ENCODE measurements around the gene CAMK2D.

CAMK2D gene

DNA sequence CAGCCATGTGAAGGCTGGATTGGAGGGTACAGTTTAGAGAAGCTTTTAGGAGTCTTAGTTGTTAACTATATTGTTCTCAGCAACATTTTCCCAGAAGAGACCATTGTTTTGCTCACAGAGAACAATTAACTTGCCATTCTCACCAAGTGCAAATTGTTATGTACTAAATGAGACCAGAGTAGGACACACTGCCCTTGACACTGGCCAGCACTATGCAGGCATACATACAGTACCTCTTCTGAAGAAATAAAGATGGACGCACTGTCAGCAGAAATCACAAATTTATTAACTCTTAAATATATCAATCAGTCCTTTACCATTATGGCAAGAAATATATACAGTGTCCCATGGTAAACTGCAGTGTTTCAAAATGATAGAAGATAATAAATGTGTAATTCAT is 309.4 kb downstream of the CAMK2D start:
- no peak overlapping the region for H3K4me3 ChIP-seq (ENCODE audit: low read length)
- no peaks in the 10 kb centered on the region for H3K4me1 ChIP-seq (ENCODE audit: control insufficient read depth, insufficient read depth, low read length)
- no peak for DNase-seq (ENCODE audit: low read depth, low spot score)
- no peak overlapping the region for H3K27ac ChIP-seq (ENCODE audit: low read length)
- WGBS (ENCODE audit: insufficient coverage, insufficient read length) = no CpG with 5 or more reads among the region's 1 CpG
- H3K9me3 ChIP-seq (ENCODE audit: control insufficient read depth, insufficient read depth, low read length) = no peaks in the 10 kb centered on the region
- H3K36me3 ChIP-seq (ENCODE audit: control insufficient read depth, insufficient read depth, low read length) = no peaks in the 10 kb centered on the region
- no peaks in the 10 kb centered on the region for H3K27me3 ChIP-seq (ENCODE audit: control insufficient read depth, insufficient read depth, low read length)

DNA sequence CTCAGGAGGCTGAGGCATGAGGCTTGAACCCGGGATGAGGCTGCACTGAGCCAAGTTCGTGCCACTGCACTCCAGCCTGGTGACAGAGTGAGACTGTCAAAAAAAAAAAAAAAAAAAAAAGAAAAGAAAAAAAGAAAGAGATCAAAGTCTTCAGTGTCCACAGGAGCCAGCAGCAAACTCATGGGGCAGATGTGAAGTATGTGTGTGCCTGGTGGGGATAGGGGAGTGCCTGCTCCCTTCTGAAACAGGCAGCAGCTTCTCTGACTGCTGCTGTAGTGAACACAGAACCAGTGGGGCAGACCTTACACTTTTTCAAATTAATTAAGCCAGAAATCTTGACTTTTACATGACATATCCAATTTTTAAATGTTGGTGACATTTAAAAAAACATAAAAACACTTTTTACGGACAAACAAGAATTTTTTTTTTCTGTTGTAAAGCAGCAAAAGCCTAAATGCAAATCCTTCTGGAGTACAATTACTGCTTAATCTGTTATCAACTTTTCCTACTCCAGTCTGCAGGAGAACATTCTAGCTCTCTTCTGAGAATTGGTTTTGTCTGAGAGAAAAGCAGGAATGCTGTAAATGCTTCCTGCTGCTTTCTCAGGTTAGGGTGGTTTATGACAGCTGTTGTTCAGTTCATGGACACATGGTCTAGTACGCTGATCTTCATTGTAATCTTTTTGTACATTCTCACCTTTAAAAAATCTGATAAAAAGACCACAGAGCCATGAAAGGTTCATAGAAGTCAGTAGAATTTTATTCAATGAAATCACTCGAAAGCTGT is 311.1 kb downstream of the CAMK2D start:
- no peaks in the 10 kb centered on the region for H3K36me3 ChIP-seq (ENCODE audit: control insufficient read depth, insufficient read depth, low read length)
- DNase-seq (ENCODE audit: low read depth, low spot score) = no peak
- WGBS (ENCODE audit: insufficient coverage, insufficient read length) = no CpG with 5 or more reads among the region's 5 CpGs
- H3K27me3 ChIP-seq (ENCODE audit: control insufficient read depth, insufficient read depth, low read length) = no peaks in the 10 kb centered on the region
- H3K4me1 ChIP-seq (ENCODE audit: control insufficient read depth, insufficient read depth, low read length) = no peaks in the 10 kb centered on the region
- H3K27ac ChIP-seq (ENCODE audit: low read length) = no peak overlapping the region
- no peaks in the 10 kb centered on the region for H3K9me3 ChIP-seq (ENCODE audit: control insufficient read depth, insufficient read depth, low read length)
- no peak overlapping the region for H3K4me3 ChIP-seq (ENCODE audit: low read length)

DNA sequence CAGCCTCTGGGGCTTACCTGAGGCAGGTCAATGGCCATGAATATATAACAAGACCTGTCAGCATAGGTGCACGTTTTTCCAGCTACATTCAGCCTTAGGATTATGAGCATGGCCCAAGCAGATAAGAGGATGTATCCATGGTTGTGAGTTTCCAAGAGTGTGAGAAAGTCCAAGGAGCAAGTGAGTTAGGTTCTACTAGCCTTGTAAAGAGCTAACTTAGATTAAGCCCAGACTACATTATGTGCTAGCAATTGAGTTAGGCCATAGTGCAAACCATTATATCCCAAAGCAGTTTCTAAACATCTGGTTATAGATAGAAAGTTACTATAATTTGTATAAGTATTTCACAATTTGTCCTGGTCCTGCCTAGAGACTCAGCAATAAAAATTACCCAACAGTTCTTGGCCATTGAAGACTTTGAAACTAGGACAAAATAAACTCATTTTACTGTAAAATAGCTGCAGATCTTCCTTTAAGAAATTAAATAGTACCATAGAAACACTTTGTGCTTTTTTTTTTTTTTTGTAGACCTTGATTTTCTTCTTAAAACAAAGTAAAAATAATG is 312.0 kb downstream of the CAMK2D start:
- DNase-seq (ENCODE audit: low read depth, low spot score) = no peak
- no peak overlapping the region for H3K4me3 ChIP-seq (ENCODE audit: low read length)
- no peaks in the 10 kb centered on the region for H3K9me3 ChIP-seq (ENCODE audit: control insufficient read depth, insufficient read depth, low read length)
- no peaks in the 10 kb centered on the region for H3K4me1 ChIP-seq (ENCODE audit: control insufficient read depth, insufficient read depth, low read length)
- no peaks in the 10 kb centered on the region for H3K36me3 ChIP-seq (ENCODE audit: control insufficient read depth, insufficient read depth, low read length)
- no peaks in the 10 kb centered on the region for H3K27me3 ChIP-seq (ENCODE audit: control insufficient read depth, insufficient read depth, low read length)
- no CpG with 5 or more reads among the region's 1 CpG for WGBS (ENCODE audit: insufficient coverage, insufficient read length)
- no peak overlapping the region for H3K27ac ChIP-seq (ENCODE audit: low read length)

DNA sequence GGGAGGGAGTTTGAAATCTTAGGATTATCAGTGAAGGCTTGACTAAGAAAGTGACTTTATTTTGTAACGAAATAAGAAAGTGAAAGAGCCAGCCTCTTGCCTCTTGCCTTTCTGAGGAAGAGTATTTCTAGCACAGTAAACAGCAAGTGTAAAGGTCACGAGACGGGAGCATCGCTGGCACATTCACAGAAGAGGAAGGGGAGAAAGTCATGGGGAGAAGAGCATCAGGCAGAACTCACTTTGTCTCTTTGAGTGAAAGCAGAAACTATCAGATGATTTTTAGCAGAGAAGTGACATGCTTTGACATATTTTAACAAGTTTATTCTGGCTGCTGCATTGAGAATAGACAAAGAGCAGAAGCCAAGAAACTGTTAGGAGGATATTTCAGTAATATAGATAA is 313.8 kb downstream of the CAMK2D start:
- Histone ChIP-seq H3K9me3 (ENCODE audit: control insufficient read depth, insufficient read depth, low read length) (no peaks in the 10 kb centered on the region), H3K27ac (ENCODE audit: low read length) (no peak overlapping the region), H3K36me3 (ENCODE audit: control insufficient read depth, insufficient read depth, low read length) (no peaks in the 10 kb centered on the region), H3K4me3 (ENCODE audit: low read length) (no peak overlapping the region), H3K27me3 (ENCODE audit: control insufficient read depth, insufficient read depth, low read length) (no peaks in the 10 kb centered on the region), H3K4me1 (ENCODE audit: control insufficient read depth, insufficient read depth, low read length) (no peaks in the 10 kb centered on the region)
- DNase-seq (ENCODE audit: low read depth, low spot score) = no peak
- WGBS (ENCODE audit: insufficient coverage, insufficient read length) = no CpG with 5 or more reads among the region's 4 CpGs

DNA sequence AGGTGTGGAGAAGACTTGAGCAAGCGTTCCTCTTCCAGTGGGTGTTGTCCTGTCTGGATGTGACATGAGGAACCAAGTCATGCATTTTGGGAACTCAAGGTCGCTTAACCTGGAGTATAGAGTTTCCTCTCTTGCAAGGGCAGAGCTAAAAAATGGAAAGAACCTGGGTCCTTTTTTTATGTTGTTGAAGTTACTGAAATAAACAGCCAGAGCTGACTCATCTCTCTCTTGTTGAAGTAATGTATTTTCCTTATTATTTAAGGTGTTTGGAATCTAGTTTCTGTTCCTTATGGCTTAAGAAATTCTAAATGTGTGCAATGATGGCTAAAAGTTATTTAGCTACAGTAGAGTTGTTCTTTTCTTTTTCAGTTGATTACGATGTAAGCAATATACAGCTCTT is 314.5 kb downstream of the CAMK2D start:
- no CpG with 5 or more reads among the region's 3 CpGs for WGBS (ENCODE audit: insufficient coverage, insufficient read length)
- no peak for DNase-seq (ENCODE audit: low read depth, low spot score)
- Histone ChIP-seq H3K27ac (ENCODE audit: low read length) (no peak overlapping the region), H3K4me1 (ENCODE audit: control insufficient read depth, insufficient read depth, low read length) (no peaks in the 10 kb centered on the region), H3K27me3 (ENCODE audit: control insufficient read depth, insufficient read depth, low read length) (no peaks in the 10 kb centered on the region), H3K4me3 (ENCODE audit: low read length) (no peak overlapping the region), H3K9me3 (ENCODE audit: control insufficient read depth, insufficient read depth, low read length) (no peaks in the 10 kb centered on the region), H3K36me3 (ENCODE audit: control insufficient read depth, insufficient read depth, low read length) (no peaks in the 10 kb centered on the region)

DNA sequence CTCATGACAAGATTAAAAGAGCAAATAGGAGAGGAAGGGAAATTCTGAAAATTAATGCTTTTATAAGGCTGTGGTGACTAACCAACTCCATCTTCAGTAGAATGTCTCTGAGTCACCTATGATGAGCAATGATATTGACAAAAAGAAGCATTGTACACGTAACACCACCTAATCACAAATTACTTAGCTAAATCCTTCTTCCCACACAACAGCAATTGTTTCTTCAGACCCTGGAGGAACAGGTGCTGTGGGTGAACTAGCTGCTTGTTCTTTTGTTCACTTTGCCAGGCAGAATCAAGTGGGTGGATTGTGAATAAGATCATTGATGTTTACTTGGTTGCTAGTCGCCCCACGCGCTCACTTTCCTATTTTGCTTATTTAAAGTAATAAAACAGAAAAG is 315.5 kb downstream of the CAMK2D start:
- no peaks in the 10 kb centered on the region for H3K27me3 ChIP-seq (ENCODE audit: control insufficient read depth, insufficient read depth, low read length)
- H3K4me1 ChIP-seq (ENCODE audit: control insufficient read depth, insufficient read depth, low read length) = no peaks in the 10 kb centered on the region
- no peak for DNase-seq (ENCODE audit: low read depth, low spot score)
- no CpG with 5 or more reads among the region's 4 CpGs for WGBS (ENCODE audit: insufficient coverage, insufficient read length)
- H3K36me3 ChIP-seq (ENCODE audit: control insufficient read depth, insufficient read depth, low read length) = no peaks in the 10 kb centered on the region
- no peak overlapping the region for H3K27ac ChIP-seq (ENCODE audit: low read length)
- no peak overlapping the region for H3K4me3 ChIP-seq (ENCODE audit: low read length)
- no peaks in the 10 kb centered on the region for H3K9me3 ChIP-seq (ENCODE audit: control insufficient read depth, insufficient read depth, low read length)

DNA sequence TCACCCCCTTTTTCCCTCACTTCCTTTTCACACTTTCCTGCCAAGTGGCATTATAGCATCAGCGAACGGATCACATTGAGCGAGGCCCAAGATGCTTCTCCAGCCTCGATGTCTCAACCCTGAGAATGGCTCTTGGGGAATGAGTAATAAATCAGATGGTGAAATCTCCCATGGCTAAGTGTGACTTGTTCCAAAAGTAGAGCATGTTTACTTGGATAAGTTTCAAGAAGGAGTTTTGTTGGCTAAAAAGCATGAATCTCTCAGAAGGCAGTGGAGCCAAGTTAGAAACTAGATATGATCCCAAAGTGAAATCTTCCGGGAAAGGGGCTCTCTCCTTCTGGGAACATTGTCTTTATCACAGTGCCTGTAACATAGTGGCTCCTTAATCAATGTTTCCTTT is 316.3 kb downstream of the CAMK2D start:
- WGBS (ENCODE audit: insufficient coverage, insufficient read length) = no CpG with 5 or more reads among the region's 5 CpGs
- H3K27ac ChIP-seq (ENCODE audit: low read length) = no peak overlapping the region
- H3K9me3 ChIP-seq (ENCODE audit: control insufficient read depth, insufficient read depth, low read length) = no peaks in the 10 kb centered on the region
- no peak for DNase-seq (ENCODE audit: low read depth, low spot score)
- no peak overlapping the region for H3K4me3 ChIP-seq (ENCODE audit: low read length)
- no peaks in the 10 kb centered on the region for H3K27me3 ChIP-seq (ENCODE audit: control insufficient read depth, insufficient read depth, low read length)
- H3K4me1 ChIP-seq (ENCODE audit: control insufficient read depth, insufficient read depth, low read length) = no peaks in the 10 kb centered on the region
- no peaks in the 10 kb centered on the region for H3K36me3 ChIP-seq (ENCODE audit: control insufficient read depth, insufficient read depth, low read length)

DNA sequence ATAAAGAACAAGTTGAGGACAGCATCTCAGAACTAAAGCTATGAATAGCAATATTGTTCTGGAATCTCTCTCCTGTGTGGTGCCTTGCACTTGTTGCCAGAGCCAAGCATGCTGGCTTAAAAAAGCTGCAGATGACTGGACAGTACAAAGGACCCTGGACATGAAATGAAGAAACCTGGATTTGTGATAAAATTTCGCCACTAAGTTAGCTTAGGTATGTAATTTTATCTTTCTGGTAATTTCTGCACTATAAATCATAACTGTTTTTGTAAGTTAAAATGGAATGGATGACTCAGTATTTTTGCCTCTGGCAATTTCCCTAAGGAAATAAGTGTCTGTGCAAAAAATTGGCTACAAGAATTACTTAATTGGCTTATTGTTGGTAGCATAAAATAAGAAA is 317.2 kb downstream of the CAMK2D start:
- no peak overlapping the region for H3K4me3 ChIP-seq (ENCODE audit: low read length)
- H3K36me3 ChIP-seq (ENCODE audit: control insufficient read depth, insufficient read depth, low read length) = no peaks in the 10 kb centered on the region
- no peak for DNase-seq (ENCODE audit: low read depth, low spot score)
- H3K27ac ChIP-seq (ENCODE audit: low read length) = no peak overlapping the region
- H3K4me1 ChIP-seq (ENCODE audit: control insufficient read depth, insufficient read depth, low read length) = no peaks in the 10 kb centered on the region
- no peaks in the 10 kb centered on the region for H3K9me3 ChIP-seq (ENCODE audit: control insufficient read depth, insufficient read depth, low read length)
- no peaks in the 10 kb centered on the region for H3K27me3 ChIP-seq (ENCODE audit: control insufficient read depth, insufficient read depth, low read length)
- WGBS (ENCODE audit: insufficient coverage, insufficient read length) = no CpG with 5 or more reads among the region's 1 CpG

DNA sequence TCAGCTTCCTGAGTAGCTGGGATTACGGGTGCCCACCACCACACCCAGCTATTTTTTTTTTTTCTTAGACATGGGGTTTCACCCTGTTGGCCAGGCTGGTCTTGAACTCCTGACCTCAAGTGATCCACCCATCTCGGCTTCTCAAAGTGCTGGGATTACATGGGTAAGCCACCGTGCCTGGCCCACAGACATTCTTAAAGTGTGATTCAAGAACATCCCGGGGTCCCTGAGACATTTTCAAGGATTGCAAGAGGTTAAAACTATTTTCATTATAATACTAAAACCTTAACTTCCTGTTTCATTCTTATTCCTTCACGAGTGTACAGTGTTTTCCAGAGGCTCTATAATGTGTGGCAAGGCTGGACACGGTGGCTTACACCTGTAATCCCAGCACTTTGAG is 318.7 kb downstream of the CAMK2D start:
- no peak for DNase-seq (ENCODE audit: low read depth, low spot score)
- Histone ChIP-seq H3K36me3 (ENCODE audit: control insufficient read depth, insufficient read depth, low read length) (no peaks in the 10 kb centered on the region), H3K4me3 (ENCODE audit: low read length) (no peak overlapping the region), H3K4me1 (ENCODE audit: control insufficient read depth, insufficient read depth, low read length) (no peaks in the 10 kb centered on the region), H3K27ac (ENCODE audit: low read length) (no peak overlapping the region), H3K9me3 (ENCODE audit: control insufficient read depth, insufficient read depth, low read length) (no peaks in the 10 kb centered on the region), H3K27me3 (ENCODE audit: control insufficient read depth, insufficient read depth, low read length) (no peaks in the 10 kb centered on the region)
- WGBS (ENCODE audit: insufficient coverage, insufficient read length) = no CpG with 5 or more reads among the region's 6 CpGs

DNA sequence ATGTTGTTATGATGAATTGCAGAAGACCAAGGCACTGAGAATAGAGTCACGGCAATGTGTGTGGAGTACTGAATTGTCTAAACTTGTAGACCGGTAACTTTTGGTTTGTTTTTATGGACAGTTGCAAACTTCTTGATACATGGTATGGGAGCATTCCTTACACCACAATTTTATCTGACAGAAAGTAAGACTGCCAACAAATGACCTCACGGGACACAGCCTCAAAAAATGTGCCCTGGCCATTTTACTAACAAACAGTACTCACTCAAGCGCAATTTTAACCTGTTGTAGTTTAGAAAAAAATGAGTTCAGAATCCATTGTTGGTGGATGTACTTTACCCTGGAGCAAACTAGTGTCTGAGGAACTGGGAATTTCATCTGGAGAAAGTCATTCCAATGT is 321.2 kb downstream of the CAMK2D start:
- H3K27me3 ChIP-seq (ENCODE audit: control insufficient read depth, insufficient read depth, low read length) = no peaks in the 10 kb centered on the region
- no peaks in the 10 kb centered on the region for H3K36me3 ChIP-seq (ENCODE audit: control insufficient read depth, insufficient read depth, low read length)
- DNase-seq (ENCODE audit: low read depth, low spot score) = no peak
- H3K4me1 ChIP-seq (ENCODE audit: control insufficient read depth, insufficient read depth, low read length) = peaks cover 3% of the 10 kb centered on the region; the same call in 1 of the 2 replicates
- H3K9me3 ChIP-seq (ENCODE audit: control insufficient read depth, insufficient read depth, low read length) = no peaks in the 10 kb centered on the region
- WGBS (ENCODE audit: insufficient coverage, insufficient read length) = no CpG with 5 or more reads among the region's 4 CpGs
- no peak overlapping the region for H3K27ac ChIP-seq (ENCODE audit: low read length)
- no peak overlapping the region for H3K4me3 ChIP-seq (ENCODE audit: low read length)

DNA sequence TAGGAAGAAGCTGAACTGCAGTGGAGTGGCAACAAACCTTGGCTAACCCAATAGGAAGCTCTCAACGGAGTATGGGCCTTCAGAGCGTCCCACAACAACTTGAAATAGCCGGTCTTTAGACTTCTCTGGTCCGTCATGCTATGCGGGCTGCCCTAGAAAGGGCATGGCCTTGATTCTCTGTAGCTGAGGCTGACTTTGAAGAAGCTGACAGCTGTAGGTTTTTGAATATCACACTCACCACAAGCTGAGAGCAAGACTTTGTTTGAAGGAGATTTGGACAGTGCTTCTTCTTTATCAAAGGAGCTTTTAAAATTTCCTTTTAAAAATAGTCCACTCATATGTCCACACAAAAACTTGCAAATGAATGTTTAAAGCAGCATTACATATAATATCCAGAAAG is 322.9 kb downstream of the CAMK2D start:
- no peaks in the 10 kb centered on the region for H3K9me3 ChIP-seq (ENCODE audit: control insufficient read depth, insufficient read depth, low read length)
- no peak overlapping the region for H3K4me3 ChIP-seq (ENCODE audit: low read length)
- H3K27me3 ChIP-seq (ENCODE audit: control insufficient read depth, insufficient read depth, low read length) = no peaks in the 10 kb centered on the region
- peaks cover 3% of the 10 kb centered on the region; the same call in 1 of the 2 replicates for H3K4me1 ChIP-seq (ENCODE audit: control insufficient read depth, insufficient read depth, low read length)
- DNase-seq (ENCODE audit: low read depth, low spot score) = no peak
- H3K36me3 ChIP-seq (ENCODE audit: control insufficient read depth, insufficient read depth, low read length) = no peaks in the 10 kb centered on the region
- WGBS (ENCODE audit: insufficient coverage, insufficient read length) = no CpG with 5 or more reads among the region's 5 CpGs
- no peak overlapping the region for H3K27ac ChIP-seq (ENCODE audit: low read length)

All from iPS DF 6.9 (cell line).